ENCODE results near the gene SNED1.

DNA sequence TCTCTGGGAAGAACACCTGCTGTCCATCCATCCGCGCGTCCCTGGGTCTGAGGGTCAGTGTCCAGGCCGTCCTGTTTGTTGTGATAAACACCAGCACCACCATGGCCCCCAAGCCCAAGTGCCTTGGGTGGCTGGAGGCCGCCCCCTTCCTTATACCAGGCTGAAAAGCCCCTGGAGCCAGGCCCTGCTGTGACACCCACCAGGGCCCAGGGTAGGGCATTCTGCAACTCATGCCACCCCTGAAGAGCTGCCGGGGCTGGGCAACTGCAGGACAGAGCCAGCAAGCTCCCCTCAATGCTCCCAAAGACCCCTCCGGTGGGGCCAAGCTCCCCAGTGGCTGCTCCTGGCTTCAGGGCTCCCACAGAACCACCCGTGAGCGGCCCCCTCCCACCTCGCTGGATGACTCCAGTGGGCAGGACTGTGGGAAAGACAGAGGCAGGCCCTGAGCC lies 31.9 kb upstream of the SNED1 start:
- TF ChIP-seq, protein P1, sequence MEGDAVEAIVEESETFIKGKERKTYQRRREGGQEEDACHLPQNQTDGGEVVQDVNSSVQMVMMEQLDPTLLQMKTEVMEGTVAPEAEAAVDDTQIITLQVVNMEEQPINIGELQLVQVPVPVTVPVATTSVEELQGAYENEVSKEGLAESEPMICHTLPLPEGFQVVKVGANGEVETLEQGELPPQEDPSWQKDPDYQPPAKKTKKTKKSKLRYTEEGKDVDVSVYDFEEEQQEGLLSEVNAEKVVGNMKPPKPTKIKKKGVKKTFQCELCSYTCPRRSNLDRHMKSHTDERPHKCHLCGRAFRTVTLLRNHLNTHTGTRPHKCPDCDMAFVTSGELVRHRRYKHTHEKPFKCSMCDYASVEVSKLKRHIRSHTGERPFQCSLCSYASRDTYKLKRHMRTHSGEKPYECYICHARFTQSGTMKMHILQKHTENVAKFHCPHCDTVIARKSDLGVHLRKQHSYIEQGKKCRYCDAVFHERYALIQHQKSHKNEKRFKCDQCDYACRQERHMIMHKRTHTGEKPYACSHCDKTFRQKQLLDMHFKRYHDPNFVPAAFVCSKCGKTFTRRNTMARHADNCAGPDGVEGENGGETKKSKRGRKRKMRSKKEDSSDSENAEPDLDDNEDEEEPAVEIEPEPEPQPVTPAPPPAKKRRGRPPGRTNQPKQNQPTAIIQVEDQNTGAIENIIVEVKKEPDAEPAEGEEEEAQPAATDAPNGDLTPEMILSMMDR (IDR thresholded peaks at IDR 0.05; ENCODE audit: low read depth, low read length, poor library complexity, severe bottlenecking): no peak
- TF ChIP-seq EZH2phosphoT487 (IDR thresholded peaks at IDR 0.05; ENCODE audit: borderline replicate concordance, low read length): no peak

Data from DOHH2 (cell line).